T-helper 22 cell (primary cell): ENCODE data around the gene DNAJC4.
A peak's percentile ranks its signal among the peaks of the same experiment; 100 is the strongest.

Experiments
- DNase-seq: peaks from one replicate; pipeline ENCODE4 v3.0.0-alpha.2; 2020; ENCODE audit warnings: low read depth

Gene DNAJC4

GRCh38 chr11:64229090-64229743 lies 1.1 kb upstream of the DNAJC4 start:
- DNase-seq: no peak

- DNase-seq: no peak
Observed at GRCh38 chr11:64229744-64230170, 591 bp upstream of the DNAJC4 start.

- DNase-seq: no peak
Observed at GRCh38 chr11:64230985-64231365, 627 bp downstream of the DNAJC4 start.

- DNase-seq: no peak
Observed at GRCh38 chr11:64231546-64231945, 1.2 kb downstream of the DNAJC4 start.

GRCh38 chr11:64232182-64232966 lies 2.0 kb downstream of the DNAJC4 start:
- DNase-seq: no peak

GRCh38 chr11:64232967-64233315 lies 2.6 kb downstream of the DNAJC4 start:
- no peak for DNase-seq

- DNase-seq: peak; percentile 70
Observed at GRCh38 chr11:64233913-64234586, 3.7 kb downstream of the DNAJC4 start, which contains the start of gene VEGFB. Gene VEGFB (plus strand): TSS chr11:64234584. CDS start chr11:64234834, 250 bp downstream.

- DNase-seq: peak; percentile 44
Observed at GRCh38 chr11:64234647-64235379, 4.5 kb downstream of the DNAJC4 start.

GRCh38 chr11:64235437-64236161 lies 5.3 kb downstream of the DNAJC4 start:
- no peak for DNase-seq

GRCh38 chr11:64237484-64237951 lies 7.2 kb downstream of the DNAJC4 start:
- no peak for DNase-seq

- DNase-seq: no peak
Observed at GRCh38 chr11:64238076-64238475, 7.7 kb downstream of the DNAJC4 start.

GRCh38 chr11:64238999-64239398 lies 8.7 kb downstream of the DNAJC4 start:
- no peak for DNase-seq

- no peak for DNase-seq
Observed at GRCh38 chr11:64239662-64240434, 9.5 kb downstream of the DNAJC4 start.

- peak; percentile 96 for DNase-seq
Observed at GRCh38 chr11:64240435-64241240, 10.3 kb downstream of the DNAJC4 start, which contains the start of gene FKBP2. Gene FKBP2 (plus strand): TSS chr11:64241095. CDS start chr11:64242388, 1,293 bp downstream.

- peak; percentile 99 for DNase-seq
Observed at GRCh38 chr11:64241241-64241490, 10.8 kb downstream of the DNAJC4 start.

GRCh38 chr11:64241491-64242374 lies 11.4 kb downstream of the DNAJC4 start:
- no peak for DNase-seq

GRCh38 chr11:64243236-64243854 lies 13.0 kb downstream of the DNAJC4 start:
- DNase-seq: no peak

GRCh38 chr11:64244107-64244506 lies 13.8 kb downstream of the DNAJC4 start:
- no peak for DNase-seq

GRCh38 chr11:64244966-64245365 lies 14.6 kb downstream of the DNAJC4 start:
- no peak for DNase-seq
